GM21723 (cell line): ENCODE results near the gene NDUFB5.

ENCODE experiments used
- ATAC-seq: cut with Tn5 transposase; IDR thresholded peaks from one replicate; pipeline ENCODE4 v1.9.1; 2021; ENCODE audit warnings: mild to moderate bottlenecking, moderate library complexity; ENCODE audit not compliant: unreplicated experiment

The NDUFB5 gene

GRCh38 chr3:179676081-179676480 is 71.5 kb downstream of the NDUFB5 start:
- no peak for ATAC-seq
